Measurements from ENCODE around the gene CPPED1.

Gene CPPED1

GRCh38 chr16:12780467-12780866 is 23.2 kb downstream of the CPPED1 start:
- TF ChIP-seq CTCF (IDR thresholded peaks at IDR 0.05; ENCODE audit: poor library complexity, severe bottlenecking): no peak
- Histone ChIP-seq H3K4me1 (ENCODE audit: insufficient read depth, poor library complexity, severe bottlenecking) (no peaks in the 10 kb centered on the region), H3K36me3 (ENCODE audit: low read depth) (no peaks in the 10 kb centered on the region), H3K4me3 (ENCODE audit: severe bottlenecking) (no peak overlapping the region), H3K27ac (ENCODE audit: poor library complexity, severe bottlenecking) (no peak overlapping the region), H3K27me3 (ENCODE audit: insufficient read depth, poor library complexity, severe bottlenecking) (no peaks in the 10 kb centered on the region), H3K9me3 (ENCODE audit: severe bottlenecking) (no peaks in the 10 kb centered on the region)
- ATAC-seq (ENCODE audit: low read depth) (no peak), DNase-seq (ENCODE audit: low spot score) (no peak)

- no peak overlapping the region for H3K4me3 ChIP-seq (ENCODE audit: severe bottlenecking)
- TF ChIP-seq CTCF (IDR thresholded peaks at IDR 0.05; ENCODE audit: poor library complexity, severe bottlenecking): no peak
- H3K4me1 ChIP-seq (ENCODE audit: insufficient read depth, poor library complexity, severe bottlenecking): no peaks in the 10 kb centered on the region
- no peaks in the 10 kb centered on the region for H3K36me3 ChIP-seq (ENCODE audit: low read depth)
- H3K27me3 ChIP-seq (ENCODE audit: insufficient read depth, poor library complexity, severe bottlenecking): no peaks in the 10 kb centered on the region
- DNase-seq (ENCODE audit: low spot score) (no peak), ATAC-seq (ENCODE audit: low read depth) (no peak)
- H3K9me3 ChIP-seq (ENCODE audit: severe bottlenecking): no peaks in the 10 kb centered on the region
- H3K27ac ChIP-seq (ENCODE audit: poor library complexity, severe bottlenecking): no peak overlapping the region
These were observed 25.0 kb downstream of the CPPED1 start for GRCh38 chr16:12778726-12779125.

GRCh38 chr16:12775656-12776236 is 27.9 kb downstream of the CPPED1 start:
- H3K9me3 ChIP-seq (ENCODE audit: severe bottlenecking): no peaks in the 10 kb centered on the region
- H3K4me3 ChIP-seq (ENCODE audit: severe bottlenecking): no peak overlapping the region
- TF ChIP-seq CTCF (IDR thresholded peaks at IDR 0.05; ENCODE audit: poor library complexity, severe bottlenecking): no peak
- no peaks in the 10 kb centered on the region for H3K4me1 ChIP-seq (ENCODE audit: insufficient read depth, poor library complexity, severe bottlenecking)
- ATAC-seq (ENCODE audit: low read depth): no peak
- H3K27ac ChIP-seq (ENCODE audit: poor library complexity, severe bottlenecking): no peak overlapping the region
- no peak for DNase-seq (ENCODE audit: low spot score)
- H3K27me3 ChIP-seq (ENCODE audit: insufficient read depth, poor library complexity, severe bottlenecking): no peaks in the 10 kb centered on the region
- no peaks in the 10 kb centered on the region for H3K36me3 ChIP-seq (ENCODE audit: low read depth)

- H3K4me1 ChIP-seq (ENCODE audit: insufficient read depth, poor library complexity, severe bottlenecking): no peaks in the 10 kb centered on the region
- no peaks in the 10 kb centered on the region for H3K27me3 ChIP-seq (ENCODE audit: insufficient read depth, poor library complexity, severe bottlenecking)
- no peak for TF ChIP-seq CTCF (IDR thresholded peaks at IDR 0.05; ENCODE audit: poor library complexity, severe bottlenecking)
- no peak overlapping the region for H3K4me3 ChIP-seq (ENCODE audit: severe bottlenecking)
- no peak overlapping the region for H3K27ac ChIP-seq (ENCODE audit: poor library complexity, severe bottlenecking)
- no peaks in the 10 kb centered on the region for H3K36me3 ChIP-seq (ENCODE audit: low read depth)
- DNase-seq (ENCODE audit: low spot score) (no peak), ATAC-seq (ENCODE audit: low read depth) (no peak)
- no peaks in the 10 kb centered on the region for H3K9me3 ChIP-seq (ENCODE audit: severe bottlenecking)
These were observed 30.5 kb downstream of the CPPED1 start for GRCh38 chr16:12773221-12773620.

GRCh38 chr16:12771341-12771798 is 32.3 kb downstream of the CPPED1 start:
- no peaks in the 10 kb centered on the region for H3K9me3 ChIP-seq (ENCODE audit: severe bottlenecking)
- H3K4me3 ChIP-seq (ENCODE audit: severe bottlenecking): no peak overlapping the region
- ATAC-seq (ENCODE audit: low read depth): no peak
- TF ChIP-seq CTCF (IDR thresholded peaks at IDR 0.05; ENCODE audit: poor library complexity, severe bottlenecking): no peak
- H3K4me1 ChIP-seq (ENCODE audit: insufficient read depth, poor library complexity, severe bottlenecking): no peaks in the 10 kb centered on the region
- H3K27ac ChIP-seq (ENCODE audit: poor library complexity, severe bottlenecking): no peak overlapping the region
- no peak for DNase-seq (ENCODE audit: low spot score)
- H3K36me3 ChIP-seq (ENCODE audit: low read depth): no peaks in the 10 kb centered on the region
- no peaks in the 10 kb centered on the region for H3K27me3 ChIP-seq (ENCODE audit: insufficient read depth, poor library complexity, severe bottlenecking)

Measured in RWPE2 (cell line).